ENCODE data around the gene POMC. TPM values are rescaled to one million over a fixed set of nuclear protein-coding genes. Genes with fewer than 3 reads are reported as not detected.
"Not testable (repeated sequence)": the region's sequence is repeated elsewhere in the genome, so short reads cannot be mapped to it uniquely, and the experiment has no call there.

The POMC gene
- total RNA-seq, 1 experiment from 2014 or later, result not detected

- BruUV-seq (replicated peaks), result no TSS peak
- no peak for TF ChIP-seq CTCF (IDR thresholded peaks at IDR 0.05; ENCODE audit: unreplicated experiment)
- H3K4me3 Mint-ChIP-seq (ENCODE audit: low read depth, unreplicated experiment), result no peak overlapping the region
- no peak overlapping the region for H3K27ac Mint-ChIP-seq (ENCODE audit: unreplicated experiment)
- H3K4me1 Mint-ChIP-seq (ENCODE audit: low read depth, unreplicated experiment), result no peaks in the 10 kb centered on the region
- peaks cover 98% of the 10 kb centered on the region for H3K27me3 Mint-ChIP-seq (ENCODE audit: unreplicated experiment)
- CTCF ChIA-PET, result no interaction called here
- no peaks in the 10 kb centered on the region for H3K9me3 Mint-ChIP-seq (ENCODE audit: low read depth, unreplicated experiment)
- no peak for DNase-seq
- intact Hi-C loops (cut with micrococcal nuclease; ENCODE audit: unreplicated experiment), result no loop called here
- no peaks in the 10 kb centered on the region for H3K36me3 Mint-ChIP-seq (ENCODE audit: insufficient read depth, unreplicated experiment)
Measured at GRCh38 chr2:25170888-25171287, 2.5 kb upstream of the POMC start.

GRCh38 chr2:25169073-25169470, 692 bp upstream of the POMC start:
- CTCF ChIA-PET, result no interaction called here
- Mint-ChIP-seq H3K9me3 (ENCODE audit: low read depth, unreplicated experiment) (no peaks in the 10 kb centered on the region), H3K27ac (ENCODE audit: unreplicated experiment) (no peak overlapping the region), H3K27me3 (ENCODE audit: unreplicated experiment) (peaks cover 99% of the 10 kb centered on the region), H3K4me1 (ENCODE audit: low read depth, unreplicated experiment) (no peaks in the 10 kb centered on the region), H3K36me3 (ENCODE audit: insufficient read depth, unreplicated experiment) (no peaks in the 10 kb centered on the region), H3K4me3 (ENCODE audit: low read depth, unreplicated experiment) (peak overlapping the region; percentile 61)
- intact Hi-C loops (cut with micrococcal nuclease; ENCODE audit: unreplicated experiment), result no loop called here
- BruUV-seq (replicated peaks), result no TSS peak
- no peak for DNase-seq
- no peak for TF ChIP-seq CTCF (IDR thresholded peaks at IDR 0.05; ENCODE audit: unreplicated experiment)

GRCh38 chr2:25165992-25166875, 2.1 kb downstream of the POMC start:
- no peak overlapping the region for H3K4me3 Mint-ChIP-seq (ENCODE audit: low read depth, unreplicated experiment)
- H3K4me1 Mint-ChIP-seq (ENCODE audit: low read depth, unreplicated experiment), result no peaks in the 10 kb centered on the region
- no peak overlapping the region for H3K27ac Mint-ChIP-seq (ENCODE audit: unreplicated experiment)
- TF ChIP-seq CTCF (IDR thresholded peaks at IDR 0.05; ENCODE audit: unreplicated experiment), result no peak
- BruUV-seq (replicated peaks), result no TSS peak
- peak; percentile 67 for DNase-seq
- CTCF ChIA-PET, result interaction anchor here (0.6 to 1.8 kb wide), 7 partner anchors 10 to 143 kb away, joined by 3 to 12 read pairs (median 4); no protein-coding TSS in a partner anchor
- intact Hi-C loops (cut with micrococcal nuclease; ENCODE audit: unreplicated experiment), result loop anchor here (1.0 to 2.0 kb wide), 2 partner anchors 30 to 63 kb away; no protein-coding TSS in a partner anchor
- H3K36me3 Mint-ChIP-seq (ENCODE audit: insufficient read depth, unreplicated experiment), result no peaks in the 10 kb centered on the region
- no peaks in the 10 kb centered on the region for H3K9me3 Mint-ChIP-seq (ENCODE audit: low read depth, unreplicated experiment)
- peaks cover 91% of the 10 kb centered on the region for H3K27me3 Mint-ChIP-seq (ENCODE audit: unreplicated experiment)

- H3K4me3 Mint-ChIP-seq (ENCODE audit: low read depth, unreplicated experiment), result no peak overlapping the region
- no peak for TF ChIP-seq CTCF (IDR thresholded peaks at IDR 0.05; ENCODE audit: unreplicated experiment)
- H3K36me3 Mint-ChIP-seq (ENCODE audit: insufficient read depth, unreplicated experiment), result no peaks in the 10 kb centered on the region
- peaks cover 74% of the 10 kb centered on the region for H3K27me3 Mint-ChIP-seq (ENCODE audit: unreplicated experiment)
- intact Hi-C loops (cut with micrococcal nuclease; ENCODE audit: unreplicated experiment), result no loop called here
- BruUV-seq (replicated peaks), result no TSS peak
- CTCF ChIA-PET, result no interaction called here
- H3K4me1 Mint-ChIP-seq (ENCODE audit: low read depth, unreplicated experiment), result no peaks in the 10 kb centered on the region
- no peaks in the 10 kb centered on the region for H3K9me3 Mint-ChIP-seq (ENCODE audit: low read depth, unreplicated experiment)
- H3K27ac Mint-ChIP-seq (ENCODE audit: unreplicated experiment), result no peak overlapping the region
- no peak for DNase-seq
Measured at GRCh38 chr2:25164561-25164960, 3.8 kb downstream of the POMC start.

GRCh38 chr2:25162061-25162460, 6.3 kb downstream of the POMC start:
- intact Hi-C loops (cut with micrococcal nuclease; ENCODE audit: unreplicated experiment); DNase-seq; H3K27ac Mint-ChIP-seq (ENCODE audit: unreplicated experiment); CTCF ChIA-PET; H3K4me3 Mint-ChIP-seq (ENCODE audit: low read depth, unreplicated experiment); H3K9me3 Mint-ChIP-seq (ENCODE audit: low read depth, unreplicated experiment); H3K36me3 Mint-ChIP-seq (ENCODE audit: insufficient read depth, unreplicated experiment); BruUV-seq (replicated peaks); H3K4me1 Mint-ChIP-seq (ENCODE audit: low read depth, unreplicated experiment): not testable (repeated sequence)
- peaks cover 56% of the 10 kb centered on the region for H3K27me3 Mint-ChIP-seq (ENCODE audit: unreplicated experiment)
